ENCODE data around the gene ASPG.

ASPG gene

DNA sequence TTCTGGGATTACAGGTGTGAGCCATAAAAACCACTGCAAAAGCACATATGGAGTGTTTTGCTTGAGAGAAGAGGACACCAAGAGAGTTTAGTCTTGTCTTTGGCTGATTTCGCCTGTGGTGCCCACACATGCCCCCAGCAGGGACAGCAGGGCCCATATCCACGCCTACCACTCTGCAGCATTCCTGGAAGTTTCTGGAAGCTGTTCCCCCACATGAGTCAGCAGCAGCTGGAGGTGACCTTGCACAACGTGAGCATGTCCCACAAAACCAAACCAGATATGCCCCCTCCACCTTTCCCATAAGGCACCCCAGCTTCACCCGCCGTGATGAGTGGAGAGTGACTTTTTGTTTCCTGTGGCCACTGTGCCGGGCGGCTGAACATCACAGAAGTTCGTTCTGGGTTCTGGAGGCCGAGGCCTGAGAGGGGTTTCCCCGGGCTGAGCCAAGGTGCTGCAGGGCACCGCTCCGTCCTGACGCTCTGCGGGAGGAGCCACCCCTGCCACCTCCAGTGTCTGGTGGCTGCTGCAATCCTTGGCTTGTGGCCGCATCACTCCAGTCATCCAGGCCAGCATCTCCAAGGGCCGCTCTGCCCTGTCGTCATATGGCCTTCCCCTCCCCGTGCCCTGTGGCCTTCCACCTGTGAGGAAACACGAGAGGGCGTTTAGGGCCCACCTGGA, 4.7 kb downstream of the ASPG start:
- TF ChIP-seq POLR2AphosphoS5 (IDR thresholded peaks at IDR 0.05; ENCODE audit: low read depth, low read length) (no peak), SIN3A (IDR thresholded peaks at IDR 0.05; ENCODE audit: borderline replicate concordance, insufficient read depth, low read length) (no peak), FOXP2 (optimal IDR thresholded peaks at IDR 0.05; ENCODE audit: borderline replicate concordance, extremely low read depth, extremely low read length, insufficient read depth) (no peak), REST (IDR thresholded peaks at IDR 0.05; ENCODE audit: insufficient read depth in 1 of 2, low read depth in 2 of 2, low read length in 2 of 2) (no peak), TAF1 (IDR thresholded peaks at IDR 0.05; ENCODE audit: borderline replicate concordance, insufficient read depth, low read length) (no peak)

GRCh38 chr14:104091061-104091926, 5.8 kb downstream of the ASPG start:
- TF ChIP-seq FOXP2 (optimal IDR thresholded peaks at IDR 0.05; ENCODE audit: borderline replicate concordance, extremely low read depth, extremely low read length, insufficient read depth), result no peak
- TF ChIP-seq TAF1 (IDR thresholded peaks at IDR 0.05; ENCODE audit: borderline replicate concordance, insufficient read depth, low read length), result no peak
- no peak for TF ChIP-seq REST (IDR thresholded peaks at IDR 0.05; ENCODE audit: insufficient read depth in 1 of 2, low read depth in 2 of 2, low read length in 2 of 2)

DNA sequence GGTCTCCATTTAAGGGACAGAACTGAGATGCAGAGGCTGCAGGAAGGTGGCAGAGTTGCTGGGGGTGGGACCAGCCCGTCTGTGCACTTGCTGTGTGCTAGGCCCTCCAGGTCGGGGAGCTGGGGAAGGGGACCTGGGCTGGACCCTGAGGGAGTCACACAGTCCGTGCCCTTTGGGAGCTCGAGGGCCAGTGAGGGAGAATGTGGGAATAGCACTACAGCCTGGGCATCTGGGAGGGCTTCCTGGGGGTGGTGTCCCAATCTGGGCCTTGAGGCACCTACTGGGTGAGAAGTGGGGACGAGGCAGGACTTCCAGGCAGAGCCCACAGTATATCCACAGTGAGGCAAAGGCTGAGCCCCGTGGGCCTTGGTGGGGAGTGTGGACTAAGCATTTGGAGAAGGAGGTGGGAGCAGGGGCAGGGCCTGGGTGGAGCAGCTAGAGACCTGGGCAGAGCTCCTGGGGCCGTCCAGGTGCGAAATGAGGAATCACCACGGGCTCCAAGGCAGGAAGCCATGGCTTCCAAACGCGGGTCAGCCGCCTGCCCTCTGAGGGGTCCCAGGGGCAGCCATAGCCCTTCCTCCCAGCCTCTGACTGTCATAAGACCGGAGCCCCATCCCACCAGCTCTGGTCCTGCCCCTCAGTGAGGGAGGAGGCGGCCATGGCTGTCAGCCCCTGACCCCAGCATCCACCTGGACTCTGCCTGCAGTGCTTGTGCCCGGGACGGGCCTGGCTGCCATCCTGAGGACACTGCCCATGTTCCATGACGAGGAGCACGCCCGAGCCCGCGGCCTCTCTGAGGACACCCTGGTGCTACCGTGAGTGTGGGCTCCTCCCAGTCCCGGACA, 6.6 kb downstream of the ASPG start:
- no peak for TF ChIP-seq FOXP2 (optimal IDR thresholded peaks at IDR 0.05; ENCODE audit: borderline replicate concordance, extremely low read depth, extremely low read length, insufficient read depth)
- TF ChIP-seq TAF1 (IDR thresholded peaks at IDR 0.05; ENCODE audit: borderline replicate concordance, insufficient read depth, low read length), result no peak
- TF ChIP-seq SIN3A (IDR thresholded peaks at IDR 0.05; ENCODE audit: borderline replicate concordance, insufficient read depth, low read length), result no peak
- no peak for TF ChIP-seq REST (IDR thresholded peaks at IDR 0.05; ENCODE audit: insufficient read depth in 1 of 2, low read depth in 2 of 2, low read length in 2 of 2)
- TF ChIP-seq POLR2AphosphoS5 (IDR thresholded peaks at IDR 0.05; ENCODE audit: low read depth, low read length), result no peak

DNA sequence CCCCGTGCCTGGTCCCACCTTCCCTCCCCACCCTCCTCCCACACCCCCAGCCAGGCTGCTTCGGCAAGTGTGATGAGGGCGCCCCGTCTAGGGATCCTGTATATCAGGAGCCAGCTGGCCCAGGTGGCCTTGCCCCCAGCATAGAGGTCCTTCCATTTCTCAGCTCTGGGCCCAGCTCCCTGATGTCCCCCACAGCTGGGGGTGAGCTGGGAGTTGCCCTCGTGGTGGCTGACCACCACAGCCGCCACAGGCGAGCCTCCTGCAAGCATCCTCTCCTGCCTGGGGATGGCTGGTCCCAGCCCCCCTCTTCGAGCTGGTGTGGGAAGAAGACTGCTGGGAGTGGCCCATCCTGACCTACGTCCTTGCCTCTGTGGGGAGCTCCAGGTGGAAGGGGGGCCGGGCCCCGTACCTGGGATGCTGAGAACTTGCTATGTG, 7.4 kb downstream of the ASPG start:
- no peak for TF ChIP-seq POLR2AphosphoS5 (IDR thresholded peaks at IDR 0.05; ENCODE audit: low read depth, low read length)
- no peak for TF ChIP-seq FOXP2 (optimal IDR thresholded peaks at IDR 0.05; ENCODE audit: borderline replicate concordance, extremely low read depth, extremely low read length, insufficient read depth)
- TF ChIP-seq SIN3A (IDR thresholded peaks at IDR 0.05; ENCODE audit: borderline replicate concordance, insufficient read depth, low read length), result no peak
- TF ChIP-seq REST (IDR thresholded peaks at IDR 0.05; ENCODE audit: insufficient read depth in 1 of 2, low read depth in 2 of 2, low read length in 2 of 2), result no peak
- TF ChIP-seq TAF1 (IDR thresholded peaks at IDR 0.05; ENCODE audit: borderline replicate concordance, insufficient read depth, low read length), result no peak

Measured in PFSK-1 (cell line).